HG03521 (cell line): ENCODE results near the gene ITGB4.
"Not testable (repeated sequence)": the region's sequence is repeated elsewhere in the genome, so short reads cannot be mapped to it uniquely, and the experiment has no call there.

Experiments
- ATAC-seq: cut with Tn5 transposase; IDR thresholded peaks from one replicate; pipeline ENCODE4 v1.9.1; 2021; ENCODE audit warnings: mild to moderate bottlenecking, moderate library complexity; ENCODE audit not compliant: unreplicated experiment

Gene ITGB4

DNA sequence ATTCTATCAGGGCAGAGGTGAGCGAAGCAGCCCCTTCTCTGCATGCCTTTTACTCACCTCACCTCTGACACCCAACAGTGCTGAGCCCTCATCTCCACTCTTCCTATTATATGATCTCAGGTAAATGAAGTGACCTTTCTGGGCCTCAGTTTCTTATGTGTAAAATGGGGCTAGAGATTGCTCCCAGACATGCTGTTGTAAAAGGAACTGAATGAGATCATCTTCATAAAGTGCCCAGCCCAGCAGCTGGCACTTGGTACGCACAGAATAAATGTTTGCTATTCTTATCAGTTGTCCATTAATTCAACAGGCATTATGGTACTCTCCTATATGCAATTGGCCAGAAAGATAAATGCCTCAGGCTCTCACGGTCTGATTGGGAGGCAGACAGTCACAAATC is 48.3 kb downstream of the ITGB4 start:
- ATAC-seq: no peak

DNA sequence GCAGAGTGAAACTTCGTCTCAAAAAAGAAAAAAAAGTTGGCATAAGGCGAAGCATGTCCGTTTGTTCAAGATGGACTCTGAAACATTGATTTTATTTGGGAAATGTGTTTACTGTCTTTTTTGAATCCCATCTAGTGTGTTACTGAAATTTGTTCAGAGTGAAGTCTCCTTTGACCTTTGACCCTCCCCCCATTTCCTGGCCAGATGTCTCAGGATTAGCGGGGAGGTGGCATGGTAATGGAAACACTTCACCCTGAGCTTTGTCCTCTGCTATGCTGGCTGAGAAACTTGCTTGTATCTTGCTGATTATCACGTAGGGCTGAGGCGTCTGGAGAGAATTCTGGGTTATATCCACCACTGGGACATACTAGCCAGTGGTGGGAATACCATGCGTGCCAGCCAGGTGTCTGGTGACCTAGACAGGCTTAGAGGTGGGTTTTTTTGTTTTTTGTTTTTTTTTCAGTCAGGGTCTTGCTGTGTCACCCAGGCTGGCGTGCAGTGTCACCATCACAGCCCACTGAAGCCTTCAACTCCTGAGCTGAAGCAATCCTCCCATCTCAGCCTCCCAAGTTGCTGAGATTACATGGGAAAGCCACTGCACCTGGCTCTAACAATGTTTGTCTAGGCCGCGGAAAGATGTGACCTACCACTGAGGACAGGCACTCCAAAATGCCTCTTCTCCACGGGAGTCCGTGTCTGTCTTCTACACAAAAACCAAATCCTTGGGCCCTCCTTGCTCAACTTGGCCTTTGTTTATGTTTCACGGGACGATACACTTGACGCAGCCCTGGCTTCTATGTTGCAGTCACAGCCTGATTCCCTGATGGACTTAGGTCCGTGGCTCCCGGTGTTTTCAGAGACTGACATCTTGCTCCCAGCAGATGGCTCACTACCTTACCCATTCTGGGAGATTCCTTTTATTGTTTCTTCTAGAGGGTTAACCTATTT is 50.3 kb downstream of the ITGB4 start:
- no peak for ATAC-seq

DNA sequence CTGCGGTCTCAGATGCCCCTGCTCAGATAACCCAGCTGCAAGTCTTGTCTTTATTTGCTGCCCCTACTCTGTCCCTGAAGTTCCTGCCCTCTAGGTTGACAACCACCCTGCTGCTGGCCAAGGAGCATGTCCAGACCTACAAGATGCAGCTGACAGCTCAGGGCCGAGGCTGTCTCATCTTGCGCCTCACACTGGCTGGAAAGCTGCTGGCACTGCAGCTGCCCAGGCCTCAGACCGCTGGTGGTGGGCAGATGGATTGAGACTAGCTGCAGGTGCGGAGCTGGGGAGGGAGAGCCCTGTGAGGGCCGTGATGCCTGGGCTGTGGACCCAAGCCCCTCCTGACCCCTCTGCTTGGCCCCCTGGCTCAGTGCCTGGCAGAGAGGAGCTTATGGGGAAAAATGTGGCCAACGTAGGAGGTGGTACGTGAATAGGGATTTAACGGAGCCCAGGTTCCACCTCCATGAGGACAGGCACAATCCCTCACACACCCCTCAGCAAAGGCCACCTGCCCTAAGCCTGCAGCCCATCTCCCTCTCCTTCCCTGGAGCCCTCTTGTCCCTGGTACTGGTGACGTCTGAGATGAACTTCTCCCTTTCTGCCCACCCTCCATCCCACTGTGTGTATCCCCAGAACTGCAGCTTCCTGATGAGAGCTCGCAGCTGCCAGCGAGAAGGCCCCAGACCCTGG is 52.0 kb downstream of the ITGB4 start:
- no peak for ATAC-seq

DNA sequence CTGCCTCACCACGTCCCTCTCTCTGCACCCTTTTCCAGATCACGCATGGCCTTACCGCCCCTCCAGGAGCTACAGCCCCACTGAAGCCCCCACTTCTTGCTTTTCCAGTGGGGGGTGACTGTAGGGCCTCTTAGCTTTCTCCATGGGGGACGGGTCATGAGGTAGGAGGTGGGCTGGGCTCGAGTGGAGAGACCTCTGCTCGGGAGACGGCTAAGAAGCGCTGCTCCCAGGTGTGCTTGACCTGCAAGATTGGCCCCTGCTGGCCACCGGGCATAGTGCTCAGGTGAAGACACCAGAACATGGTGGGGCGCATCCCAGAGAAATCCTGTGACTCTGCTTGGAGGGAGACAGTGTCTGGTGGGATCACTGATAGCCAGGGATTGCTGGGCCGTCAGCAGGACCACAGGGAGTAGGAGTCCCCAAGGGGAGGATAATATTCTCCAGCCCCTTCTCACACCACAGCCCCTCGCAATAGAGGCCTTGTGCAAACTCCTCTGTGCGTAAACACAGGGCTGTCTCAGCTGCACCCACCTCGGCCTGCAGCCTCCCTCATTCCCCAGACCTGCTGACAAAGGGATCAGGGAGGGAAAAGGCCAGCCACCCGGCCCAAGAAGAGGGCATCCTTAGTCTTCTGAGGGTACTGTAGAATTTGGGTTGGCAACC is 52.7 kb downstream of the ITGB4 start:
- no peak for ATAC-seq

DNA sequence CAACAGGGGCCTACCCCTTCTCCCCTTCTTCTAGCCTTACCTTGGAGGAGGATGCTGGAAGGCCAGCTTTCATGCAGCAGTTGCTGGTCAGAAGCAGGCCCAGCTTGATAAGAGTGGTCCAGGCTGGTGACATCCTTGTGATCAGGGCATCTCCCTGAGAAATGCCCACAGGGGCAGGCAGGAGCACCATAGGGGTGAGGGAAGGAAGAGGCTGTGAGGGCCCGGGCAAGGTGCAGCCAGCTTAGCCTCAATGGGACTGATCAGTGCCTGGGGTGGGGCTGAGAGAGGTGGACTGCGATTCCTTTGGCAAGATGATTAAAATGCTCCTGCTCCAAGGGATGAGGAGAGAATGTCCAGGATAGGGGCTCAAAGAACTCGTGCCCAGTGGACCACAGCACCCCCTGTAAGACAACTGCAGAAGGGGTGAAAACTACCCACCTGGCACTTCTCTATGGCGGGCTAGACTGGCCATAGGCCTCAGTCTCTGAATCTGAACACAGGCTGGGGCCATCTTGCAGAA is 53.3 kb downstream of the ITGB4 start:
- ATAC-seq: no peak

DNA sequence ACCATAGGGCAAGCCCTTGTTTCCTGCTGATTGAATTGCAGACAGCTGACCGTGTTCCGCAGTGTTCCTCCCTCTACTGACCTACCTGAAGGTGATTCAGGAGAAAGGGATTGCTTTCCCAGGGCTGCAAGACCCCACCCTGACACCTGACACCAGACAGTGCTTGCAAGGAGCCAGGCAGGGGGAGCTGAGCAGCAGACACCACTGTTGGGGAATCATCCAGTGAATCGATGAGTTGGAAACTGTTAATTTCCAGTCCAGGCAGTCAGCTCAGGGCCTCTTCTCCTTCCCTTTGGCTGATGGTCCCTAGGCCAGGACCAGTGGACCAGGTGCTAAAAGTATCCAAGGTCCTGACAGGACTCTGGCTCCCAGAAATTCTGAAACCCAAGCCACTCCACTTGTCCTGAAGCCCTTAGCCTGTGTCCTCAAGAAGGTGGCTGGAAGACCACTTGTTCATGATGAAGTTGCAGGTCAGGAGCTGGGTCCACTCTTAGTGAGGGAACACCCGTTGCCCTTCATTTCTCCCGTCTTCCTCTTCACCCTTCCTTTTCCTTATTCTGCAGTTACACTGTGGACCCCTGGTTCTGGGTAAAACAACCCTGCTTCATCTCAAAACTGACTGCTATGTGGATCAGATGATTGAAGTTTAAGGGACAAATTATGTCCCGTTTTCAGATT is 53.9 kb downstream of the ITGB4 start:
- ATAC-seq: no peak

DNA sequence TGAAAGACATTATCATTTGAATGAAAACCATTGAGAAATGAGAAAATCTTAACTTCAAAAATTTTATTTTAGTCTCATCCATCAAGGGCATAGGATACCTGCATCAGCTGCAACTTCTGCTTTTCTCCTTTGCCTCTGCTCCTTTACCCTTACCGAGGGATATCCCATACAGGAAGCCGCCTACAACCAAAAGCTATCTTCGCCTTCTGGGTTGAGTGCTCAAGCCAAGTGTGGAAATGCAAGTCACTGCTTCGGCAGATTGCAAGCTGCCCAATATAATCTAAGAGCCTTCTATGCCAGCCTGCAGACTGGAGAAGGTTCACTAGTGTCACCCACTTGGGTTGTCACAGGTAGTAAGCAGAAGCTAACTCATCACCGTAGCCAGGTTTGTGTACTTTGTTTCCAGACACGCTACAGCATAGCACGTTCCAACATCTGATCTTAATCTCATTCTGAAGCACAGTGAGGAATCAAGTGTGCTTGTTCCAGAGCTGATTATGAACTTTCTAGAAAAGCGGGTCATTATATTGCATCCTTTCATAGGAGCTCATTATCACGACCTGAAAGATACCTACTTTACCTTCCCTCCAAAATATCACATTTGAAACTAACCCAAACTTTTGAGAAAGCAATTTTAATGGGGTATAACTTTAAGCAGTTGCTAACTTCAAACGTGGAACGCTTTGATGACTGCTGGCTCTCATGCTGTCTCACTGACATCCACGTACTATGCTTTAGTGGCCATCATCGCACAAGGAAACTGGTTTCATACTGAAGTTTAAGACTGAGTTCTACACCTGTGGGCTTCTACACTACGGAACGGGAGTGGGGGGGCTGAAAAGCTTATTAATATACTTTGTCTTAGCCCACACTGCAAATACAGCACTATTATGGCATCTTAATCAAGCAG is 55.4 kb downstream of the ITGB4 start:
- no peak for ATAC-seq

DNA sequence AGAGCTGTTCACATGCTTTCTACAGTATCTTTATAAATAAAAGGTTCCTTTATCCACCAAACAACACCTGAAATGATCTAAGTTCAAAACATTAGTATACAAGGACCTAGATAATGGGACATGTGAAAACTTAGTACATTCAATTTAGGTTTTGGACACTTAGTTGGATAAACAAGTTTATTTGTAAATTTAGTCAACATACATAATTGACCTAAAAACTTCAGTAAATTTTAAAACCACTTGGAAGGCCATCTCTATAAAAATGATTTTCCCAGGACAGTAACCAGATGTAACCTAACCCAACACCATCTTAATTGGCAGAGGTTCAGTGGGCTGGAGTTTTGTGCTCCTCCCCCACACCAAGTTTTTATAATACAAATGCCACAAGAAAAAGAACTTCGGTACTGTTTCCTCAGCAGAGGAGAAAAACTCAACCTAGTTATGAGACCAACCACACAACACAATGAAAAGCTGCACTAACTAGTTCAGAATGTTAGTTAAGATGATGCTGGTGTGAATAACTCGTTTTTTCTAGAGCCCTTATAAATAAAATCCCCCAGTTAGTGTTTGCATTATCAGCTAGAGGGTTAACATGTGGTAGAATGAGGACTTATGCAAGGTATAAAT is 56.1 kb downstream of the ITGB4 start:
- ATAC-seq: no peak

DNA sequence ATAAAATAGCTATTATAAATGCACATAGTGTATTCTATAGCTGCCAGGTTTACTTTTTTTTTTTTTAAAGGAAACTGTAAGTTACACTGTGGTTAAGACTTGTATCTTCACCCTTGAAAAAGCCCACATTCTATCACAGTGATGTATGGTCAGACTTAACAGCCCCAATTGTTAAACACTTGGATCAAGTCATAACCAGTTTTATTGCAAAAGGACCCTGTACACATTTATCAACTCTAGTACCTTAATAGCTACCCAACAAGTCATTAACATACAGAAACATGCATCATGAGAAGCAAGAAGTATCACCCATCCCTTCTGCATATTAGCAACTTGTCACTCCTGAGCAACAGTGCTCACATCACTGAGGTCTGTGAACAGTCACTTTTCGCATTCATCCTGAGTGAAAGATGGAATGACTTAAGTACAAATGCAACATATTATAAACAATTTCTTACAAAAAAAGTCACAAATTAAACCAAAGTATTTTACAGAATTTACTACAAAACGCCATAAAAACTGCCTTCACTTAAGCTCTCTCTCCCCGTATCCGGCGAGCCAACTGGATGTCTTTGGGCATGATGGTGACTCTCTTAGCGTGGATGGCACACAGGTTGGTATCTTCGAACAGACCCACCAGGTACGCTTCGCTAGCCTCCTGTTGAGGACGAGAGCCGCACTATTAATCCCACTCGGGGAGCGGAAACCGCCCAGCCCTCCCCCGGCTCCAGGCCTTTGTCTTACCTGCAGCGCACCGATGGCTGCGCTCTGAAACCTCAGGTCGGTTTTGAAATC is 57.0 kb downstream of the ITGB4 start:
- not testable (repeated sequence) for ATAC-seq

DNA sequence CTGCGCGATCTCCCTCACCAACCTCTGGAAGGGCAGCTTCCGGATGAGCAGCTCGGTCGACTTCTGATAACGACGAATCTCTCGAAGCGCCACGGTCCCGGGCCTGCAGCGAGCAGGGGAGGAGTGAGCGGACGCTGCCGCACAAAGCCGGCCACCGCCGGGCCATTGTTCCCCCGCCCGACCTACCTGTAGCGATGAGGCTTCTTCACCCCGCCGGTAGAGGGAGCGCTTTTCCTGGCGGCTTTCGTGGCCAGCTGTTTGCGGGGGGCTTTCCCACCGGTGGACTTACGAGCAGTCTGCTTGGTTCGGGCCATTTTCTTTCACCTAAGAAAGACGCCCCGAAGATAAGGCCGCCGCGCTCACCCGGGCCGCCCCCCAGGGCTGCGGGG is 57.6 kb downstream of the ITGB4 start:
- ATAC-seq: no peak

DNA sequence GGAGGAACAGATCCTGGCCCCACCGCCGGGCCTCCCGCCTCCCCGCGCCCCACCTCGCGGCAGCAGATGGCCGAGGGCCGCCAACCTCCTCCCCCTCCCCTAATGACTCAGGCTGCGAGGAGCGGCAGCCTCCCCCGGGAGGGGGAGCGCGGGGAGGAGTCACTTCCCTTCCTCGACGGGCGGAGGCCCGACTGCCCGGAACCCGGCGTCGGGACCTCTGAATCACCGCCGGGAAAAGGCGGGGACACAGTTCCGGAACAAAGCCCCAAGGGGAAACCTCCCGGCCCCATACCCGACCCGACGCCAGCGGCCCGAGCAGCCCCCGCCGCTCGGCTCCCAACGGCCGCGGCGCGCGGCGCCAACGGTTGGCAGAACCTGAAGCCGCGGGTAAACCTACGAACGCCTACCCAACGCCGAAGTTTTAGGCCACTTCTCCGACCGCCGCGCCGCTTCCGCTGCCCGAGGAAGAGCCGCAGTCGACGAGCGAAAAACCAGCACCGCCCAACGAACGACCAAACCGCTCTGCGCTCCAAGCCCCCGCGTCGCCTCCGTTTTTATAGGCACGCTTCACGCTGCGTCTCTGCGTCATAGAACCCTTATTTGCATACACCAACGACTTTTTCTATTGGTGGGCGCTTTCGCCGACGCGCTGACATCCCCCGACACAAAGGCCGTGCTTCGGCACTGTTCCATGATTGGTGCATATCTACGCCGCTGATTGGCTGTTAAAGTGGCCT is 58.2 kb downstream of the ITGB4 start:
- peak; percentile 60 for ATAC-seq

DNA sequence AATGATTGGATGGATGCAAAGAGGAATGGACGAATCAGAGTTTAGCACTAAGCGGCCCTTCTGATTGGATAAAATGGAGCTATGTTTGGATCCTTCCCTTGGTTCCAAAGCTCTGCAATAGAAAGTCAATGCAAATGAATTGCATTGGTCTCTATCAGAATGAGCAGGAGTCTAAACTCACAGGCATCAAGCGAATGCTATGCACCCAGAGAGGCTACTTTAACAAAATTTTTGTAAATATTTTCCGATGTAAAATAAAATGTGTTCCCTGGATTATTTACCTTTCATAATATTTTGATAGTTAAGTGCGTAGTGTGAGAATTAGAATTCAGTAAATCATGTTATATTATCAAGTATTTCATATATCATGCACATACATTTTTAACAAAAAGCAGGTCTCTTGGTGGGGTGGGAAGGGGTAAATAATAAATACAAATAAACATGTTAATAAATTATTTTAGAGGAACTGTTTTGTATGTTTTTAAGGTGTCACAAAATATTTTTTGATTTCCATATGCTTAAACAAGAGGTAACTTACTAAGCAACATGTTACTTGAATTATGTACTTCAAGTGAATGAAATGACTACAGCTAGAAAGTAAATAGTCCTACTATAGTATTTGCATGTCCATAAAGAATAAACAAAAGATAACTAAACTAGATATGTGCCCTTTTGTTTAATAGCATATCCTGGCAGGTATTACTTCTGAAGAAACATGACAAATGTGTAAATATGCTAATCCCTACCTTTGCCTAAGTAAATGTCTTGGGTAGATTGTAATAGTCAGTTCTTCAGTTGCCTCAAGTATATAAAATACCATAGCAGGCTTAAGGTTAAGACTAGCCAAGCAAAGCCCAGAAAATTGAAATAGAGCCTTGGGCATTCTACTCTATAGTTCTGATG is 59.0 kb downstream of the ITGB4 start:
- no peak for ATAC-seq

DNA sequence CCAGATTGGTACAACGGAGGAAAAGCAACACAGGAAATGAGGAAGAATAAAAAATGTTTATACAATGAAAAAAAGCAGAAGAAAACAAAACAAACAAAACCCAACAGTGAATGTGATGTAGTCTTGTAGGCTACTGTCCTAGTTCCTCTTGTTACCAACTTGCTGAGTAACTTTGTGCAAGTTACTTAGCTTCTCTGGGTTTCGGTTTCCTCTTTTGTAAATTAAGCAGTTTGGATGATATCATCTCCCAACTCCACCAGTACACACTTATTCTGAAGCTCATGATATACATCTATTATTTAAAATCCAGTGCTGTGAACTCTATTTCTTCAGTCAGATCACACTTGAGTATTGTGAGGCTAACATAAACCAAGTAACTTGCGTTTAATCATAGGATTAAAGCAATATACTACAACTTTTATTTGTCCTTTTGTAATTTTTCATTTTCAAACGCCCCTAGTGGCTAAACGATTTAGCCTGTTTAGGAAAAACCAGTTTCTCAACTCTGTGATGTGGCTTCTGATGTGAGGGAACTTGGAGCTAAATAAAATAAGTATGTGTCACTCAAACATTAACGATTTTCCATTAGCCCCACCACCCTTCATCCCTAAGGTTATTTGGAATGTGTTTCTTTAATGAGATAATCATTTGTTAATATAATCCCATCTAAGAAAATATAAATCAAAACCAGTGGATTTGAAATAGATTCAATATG is 62.0 kb downstream of the ITGB4 start:
- no peak for ATAC-seq

DNA sequence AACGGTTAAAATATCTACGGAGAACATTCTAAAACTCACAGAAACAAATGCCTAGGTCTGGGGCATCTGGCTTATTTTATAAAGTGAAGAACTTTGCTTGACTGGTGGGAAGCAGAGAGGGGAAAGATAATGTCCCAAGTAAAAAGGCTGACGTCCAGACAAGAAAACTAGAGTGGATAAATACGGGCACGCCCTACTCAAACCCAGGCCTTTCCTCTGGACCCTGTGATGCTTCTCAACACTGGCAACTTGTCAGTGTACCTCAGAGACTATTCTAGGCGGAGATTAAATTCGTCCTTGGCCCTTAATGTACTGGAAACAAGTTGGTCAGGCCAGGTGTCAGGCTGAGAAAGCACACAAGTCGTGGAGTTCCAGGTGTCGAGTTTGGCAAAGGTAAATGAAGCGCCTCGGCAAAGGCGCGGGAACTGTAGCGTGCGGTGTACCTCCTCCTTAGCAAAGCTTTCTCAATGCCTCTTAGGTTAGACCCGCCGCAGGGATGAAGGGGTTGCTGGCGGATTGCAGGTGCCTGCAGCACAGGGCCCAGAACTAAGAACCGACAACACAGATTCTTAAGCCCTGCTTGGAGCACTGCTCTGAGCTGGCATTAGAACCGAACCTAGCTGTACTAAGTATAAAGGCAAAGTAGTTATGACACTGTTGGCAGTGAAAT is 62.7 kb downstream of the ITGB4 start:
- ATAC-seq: peak; percentile 0

DNA sequence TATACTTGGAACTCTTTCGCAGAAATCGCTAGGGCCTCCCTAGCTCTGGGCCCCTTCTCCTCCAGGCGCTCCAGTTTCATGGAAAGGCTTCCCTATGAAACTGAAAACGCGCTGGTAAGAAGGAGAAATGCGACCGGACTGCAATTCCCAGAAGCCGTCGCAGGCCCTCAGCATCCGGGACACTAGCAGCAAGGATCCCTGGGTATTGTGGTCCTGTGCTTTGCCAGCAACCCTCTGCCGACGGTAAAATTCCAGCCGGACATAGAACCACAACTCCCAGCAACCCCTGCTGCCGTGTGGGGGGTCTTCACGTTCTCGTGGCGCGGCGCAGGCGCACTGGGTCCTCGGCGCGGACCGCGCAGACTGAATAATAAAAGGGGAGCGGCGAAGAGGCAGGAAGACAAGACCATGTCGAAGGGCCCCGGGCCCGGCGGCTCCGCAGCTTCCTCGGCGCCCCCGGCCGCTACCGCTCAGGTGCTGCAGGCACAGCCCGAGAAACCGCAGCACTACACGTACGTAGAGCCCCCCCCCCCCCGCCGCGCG is 63.3 kb downstream of the ITGB4 start, which contains the start of gene UNK:
UNK (plus strand) TSS at position 334 of the 543 bp plus-strand sequence; CDS start at position 409, 75 bp downstream.
- ATAC-seq: peak; percentile 61
